Measurements from ENCODE around the gene UBFD1. TPM values are rescaled to one million over a fixed set of nuclear protein-coding genes. Genes with fewer than 3 reads are reported as not detected.
"Not testable (repeated sequence)": the region's sequence is repeated elsewhere in the genome, so short reads cannot be mapped to it uniquely, and the experiment has no call there.

Gene UBFD1
- total RNA-seq, 4 donors from 2014 or later, result 31.9 to 53.6 (median 45.4) TPM

- TF ChIP-seq POLR2A (IDR thresholded peaks at IDR 0.05), result no peak
- TF ChIP-seq CTCF (IDR thresholded peaks at IDR 0.05), result peak in 1 of 6 experiments; percentile 9
- Histone ChIP-seq H3K27ac (peak overlapping the region in 1 of 4 donors; percentile 82), H3K27me3 (no peaks in the 10 kb centered on the region), H3K9me3 (no peaks in the 10 kb centered on the region), H3K36me3 (peaks cover 0 to 39% (median 0%) of the 10 kb centered on the region in 3 donors), H3K4me3 (no peak overlapping the region), H3K4me1 (peaks cover 17 to 34% (median 22%) of the 10 kb centered on the region in 3 donors)
- no peak for DNase-seq
- WGBS, 2 donors, result 72 to 78% methylated on average over 11 of the region's 11 CpGs
- intact Hi-C loops (cut with DNase I), result no loop called here
Observed at GRCh38 chr16:23597003-23597756, 39.7 kb downstream of the UBFD1 start.

- Histone ChIP-seq H3K9me3 (no peaks in the 10 kb centered on the region), H3K36me3 (peaks cover 0 to 100% (median 4%) of the 10 kb centered on the region in 3 donors), H3K4me1 (no peaks in the 10 kb centered on the region), H3K27me3 (no peaks in the 10 kb centered on the region), H3K4me3 (no peak overlapping the region), H3K27ac (no peak overlapping the region)
- no peak for DNase-seq
- TF ChIP-seq POLR2A (IDR thresholded peaks at IDR 0.05) (no peak), CTCF (IDR thresholded peaks at IDR 0.05) (no peak)
- intact Hi-C loops (cut with DNase I), result no loop called here
- 51 to 60% methylated on average over 6 of the region's 6 CpGs for WGBS, 2 donors
Observed at GRCh38 chr16:23607726-23608125, 50.2 kb downstream of the UBFD1 start.

- 57 to 64% methylated on average over 4 of the region's 4 CpGs for WGBS, 2 donors
- H3K36me3 ChIP-seq, result peaks cover 0 to 100% (median 4%) of the 10 kb centered on the region in 3 donors
- no peak for DNase-seq
Observed at GRCh38 chr16:23608194-23608593, 50.7 kb downstream of the UBFD1 start.

GRCh38 chr16:23609929-23610328 is 52.4 kb downstream of the UBFD1 start:
- WGBS, 2 donors, result 92 to 100% methylated on average over 1 of the region's 1 CpG
- H3K4me3 ChIP-seq, result no peak overlapping the region
- H3K4me1 ChIP-seq, result no peaks in the 10 kb centered on the region
- TF ChIP-seq CTCF (IDR thresholded peaks at IDR 0.05), result no peak
- TF ChIP-seq POLR2A (IDR thresholded peaks at IDR 0.05), result no peak
- DNase-seq, result no peak
- H3K27me3 ChIP-seq, result no peaks in the 10 kb centered on the region
- no peaks in the 10 kb centered on the region for H3K9me3 ChIP-seq
- H3K27ac ChIP-seq, result no peak overlapping the region
- intact Hi-C loops (cut with DNase I), result no loop called here
- peaks cover 0 to 97% (median 4%) of the 10 kb centered on the region in 3 donors for H3K36me3 ChIP-seq

More at GRCh38 chr16:23608194-23608593, 50.7 kb downstream of the UBFD1 start:
- no peaks in the 10 kb centered on the region for H3K27me3 ChIP-seq
- H3K9me3 ChIP-seq, result no peaks in the 10 kb centered on the region
- H3K4me1 ChIP-seq, result no peaks in the 10 kb centered on the region
- intact Hi-C loops (cut with DNase I), result no loop called here
- H3K4me3 ChIP-seq, result no peak overlapping the region
- no peak for TF ChIP-seq POLR2A (IDR thresholded peaks at IDR 0.05)
- no peak for TF ChIP-seq CTCF (IDR thresholded peaks at IDR 0.05)
- no peak overlapping the region for H3K27ac ChIP-seq

GRCh38 chr16:23610905-23611304 is 53.4 kb downstream of the UBFD1 start:
- WGBS, 2 donors, result 94 to 97% methylated on average over 6 of the region's 6 CpGs
- H3K4me3 ChIP-seq; intact Hi-C loops (cut with DNase I); H3K27me3 ChIP-seq; DNase-seq; H3K27ac ChIP-seq; H3K4me1 ChIP-seq; H3K9me3 ChIP-seq: not testable (repeated sequence)
- peaks cover 0 to 97% (median 8%) of the 10 kb centered on the region in 3 donors for H3K36me3 ChIP-seq
